NCI-H128 (cell line): ENCODE measurements around the gene ANKRD44.
"Not testable (repeated sequence)": the region's sequence is repeated elsewhere in the genome, so short reads cannot be mapped to it uniquely, and the experiment has no call there.

Experiments
- DNase-seq: peaks from one replicate; lab custom pipeline; 2025; ENCODE audit not compliant: unreplicated experiment; lab: John Stamatoyannopoulos, UW

The ANKRD44 gene

DNA sequence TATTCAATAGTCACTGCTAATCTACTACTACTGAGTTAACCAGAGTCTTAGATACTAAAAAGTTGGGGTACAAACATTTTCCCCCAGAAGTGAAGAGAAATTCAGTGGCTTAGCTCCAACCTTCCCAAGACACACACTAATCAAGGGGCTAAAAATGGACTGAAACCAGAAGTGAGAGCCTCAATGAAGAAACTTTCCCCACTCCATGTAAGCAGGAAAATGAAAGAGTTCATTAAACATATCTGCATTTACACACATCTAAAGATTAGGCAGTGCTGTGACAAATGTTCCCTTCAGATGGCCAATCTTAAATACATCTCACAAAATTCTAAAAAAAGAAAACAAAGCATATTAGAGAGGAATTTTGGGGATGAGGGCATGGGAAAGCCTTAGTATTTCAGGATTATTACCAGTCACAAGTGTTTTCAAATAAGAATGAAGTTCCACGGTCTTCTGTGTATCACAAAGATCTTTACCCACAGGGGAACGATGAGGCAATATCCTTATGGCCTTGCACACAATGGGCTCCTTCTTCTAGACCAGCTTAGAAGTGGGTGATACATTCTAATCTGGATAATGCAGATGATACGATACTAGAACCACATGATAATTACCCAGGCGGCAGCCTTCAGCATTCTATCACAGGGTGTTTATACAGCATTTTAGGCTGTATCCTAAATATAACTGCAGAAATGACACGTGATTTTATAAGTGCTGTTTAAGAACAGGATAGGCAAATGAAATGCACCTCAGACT, 17.1 kb downstream of the ANKRD44 start:
- DNase-seq, result no peak

DNA sequence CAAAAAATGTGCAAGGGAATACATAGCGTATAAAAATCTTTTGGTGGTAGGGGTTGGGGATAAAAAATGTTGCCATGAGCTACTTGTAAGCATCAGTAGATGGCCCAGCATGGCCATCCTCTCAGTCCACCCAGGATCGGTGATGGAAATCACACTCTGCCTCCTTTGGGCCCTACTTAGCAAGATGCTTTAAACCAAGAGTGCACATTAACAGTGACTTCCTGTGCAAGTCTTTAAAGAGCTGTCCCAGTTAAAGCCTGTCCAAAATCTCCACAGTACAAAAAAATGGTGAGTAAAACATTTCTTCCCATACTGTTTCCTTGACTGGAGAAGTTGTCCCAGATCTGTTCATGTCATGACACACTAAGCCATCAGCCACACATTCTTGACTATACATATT, 18.0 kb downstream of the ANKRD44 start:
- DNase-seq, result no peak

DNA sequence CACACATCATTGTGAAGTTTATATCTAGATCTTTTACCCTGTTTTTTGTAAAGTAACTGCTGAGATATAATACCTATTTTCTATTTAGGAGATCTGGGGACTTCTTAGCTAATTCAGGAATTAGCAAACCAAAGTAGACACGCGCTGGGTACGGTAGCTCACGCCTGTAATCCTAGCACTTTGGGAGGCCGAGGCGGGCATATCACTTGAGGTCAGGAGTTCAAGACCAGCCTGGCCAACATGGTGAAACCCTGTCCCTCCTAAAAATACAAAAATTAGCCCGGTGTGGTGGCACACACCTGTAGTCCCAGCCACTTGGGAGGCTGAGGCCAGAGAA, 23.0 kb downstream of the ANKRD44 start:
- not testable (repeated sequence) for DNase-seq

DNA sequence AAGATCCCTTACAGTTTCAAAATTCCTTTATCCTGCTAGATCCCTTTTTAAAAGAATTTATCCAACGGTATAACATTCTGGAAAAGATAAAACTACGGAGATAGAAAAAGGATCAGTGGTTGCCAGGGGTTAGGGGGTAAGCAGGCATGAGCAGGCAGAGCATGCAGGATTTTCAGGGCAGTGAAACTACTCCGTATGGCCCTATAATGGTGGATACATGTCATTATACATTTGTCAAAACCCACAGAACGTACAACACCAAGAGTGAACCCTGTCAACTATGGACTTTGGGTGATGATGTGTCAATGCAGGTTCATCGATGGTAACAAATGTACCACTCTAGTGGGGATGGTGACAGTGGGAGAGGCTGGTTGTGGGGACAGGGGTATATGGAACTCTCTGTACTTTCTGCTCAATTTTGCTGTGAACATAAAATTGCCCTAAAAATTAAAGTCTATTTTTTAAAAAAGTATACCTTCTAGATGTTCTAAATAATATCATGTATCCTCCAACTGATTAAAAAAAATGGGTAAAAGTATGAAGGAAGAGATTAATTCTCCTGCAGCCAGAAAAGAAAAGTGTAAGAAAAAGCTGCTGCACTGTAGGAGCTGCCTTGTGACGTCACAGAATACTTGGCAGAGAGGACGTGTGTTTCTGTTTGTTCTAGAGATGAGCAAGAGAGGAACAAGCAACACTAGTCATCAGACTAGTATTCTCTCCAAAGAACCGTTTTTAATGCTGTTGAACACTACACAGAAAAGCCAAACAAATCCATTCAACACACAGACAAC, 23.6 kb downstream of the ANKRD44 start:
- DNase-seq, result no peak

DNA sequence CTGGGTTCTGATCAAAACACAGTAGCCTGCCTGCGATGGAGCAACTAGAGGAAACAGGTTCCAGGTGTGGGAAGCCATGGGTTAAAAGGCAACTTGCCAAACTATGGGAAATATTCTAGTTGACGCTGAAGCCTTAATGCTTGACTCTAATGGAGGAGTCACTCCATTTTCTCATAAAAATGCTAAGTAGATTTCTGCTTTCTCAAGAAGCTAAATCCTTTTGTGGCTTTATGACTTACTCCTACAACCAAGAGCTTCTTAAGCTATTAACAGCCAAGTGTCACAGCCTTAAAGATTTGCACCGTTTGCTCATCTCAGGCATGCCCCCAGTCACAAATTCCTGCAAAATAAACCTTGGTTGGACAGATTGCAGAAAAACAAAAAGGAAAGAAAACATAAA, 25.2 kb downstream of the ANKRD44 start:
- DNase-seq, result no peak

DNA sequence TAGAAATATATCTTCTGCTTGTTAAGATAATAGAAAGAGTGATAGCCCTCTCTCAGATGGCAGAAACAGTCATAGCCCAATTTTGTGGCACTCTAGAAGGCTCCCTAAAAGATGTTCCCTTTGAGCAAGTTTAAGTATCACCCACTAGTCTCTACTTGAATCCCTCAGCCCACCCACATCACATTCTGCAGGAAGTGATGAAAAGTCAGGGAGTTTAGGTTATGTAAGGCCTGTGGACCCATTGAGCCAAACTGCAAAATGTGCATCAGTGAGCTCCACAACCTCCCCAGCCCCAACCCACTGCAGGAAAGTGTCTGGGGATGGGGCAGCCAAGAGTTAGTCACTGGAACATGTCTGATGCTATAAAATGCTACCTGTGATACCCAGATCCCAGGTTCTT, 25.6 kb downstream of the ANKRD44 start:
- no peak for DNase-seq

DNA sequence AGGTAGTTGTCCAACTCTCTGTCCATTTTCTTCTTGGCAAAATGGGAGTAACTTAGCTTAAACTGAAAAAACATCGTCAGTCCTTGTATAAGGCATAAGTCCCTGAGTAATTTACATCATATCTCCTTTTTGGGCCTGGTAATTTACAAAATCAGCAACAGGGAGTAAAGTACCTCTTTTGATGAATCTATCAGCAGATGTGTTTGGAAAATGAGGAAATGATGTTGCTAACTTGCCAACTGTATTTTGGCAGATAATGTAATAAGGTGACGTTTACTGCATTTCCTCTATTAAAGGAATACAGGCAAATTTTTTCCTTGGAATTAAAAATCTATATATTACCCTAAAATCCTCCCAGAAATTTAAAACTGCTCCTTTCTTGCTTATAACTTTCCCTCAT, 29.2 kb downstream of the ANKRD44 start:
- DNase-seq, result no peak

DNA sequence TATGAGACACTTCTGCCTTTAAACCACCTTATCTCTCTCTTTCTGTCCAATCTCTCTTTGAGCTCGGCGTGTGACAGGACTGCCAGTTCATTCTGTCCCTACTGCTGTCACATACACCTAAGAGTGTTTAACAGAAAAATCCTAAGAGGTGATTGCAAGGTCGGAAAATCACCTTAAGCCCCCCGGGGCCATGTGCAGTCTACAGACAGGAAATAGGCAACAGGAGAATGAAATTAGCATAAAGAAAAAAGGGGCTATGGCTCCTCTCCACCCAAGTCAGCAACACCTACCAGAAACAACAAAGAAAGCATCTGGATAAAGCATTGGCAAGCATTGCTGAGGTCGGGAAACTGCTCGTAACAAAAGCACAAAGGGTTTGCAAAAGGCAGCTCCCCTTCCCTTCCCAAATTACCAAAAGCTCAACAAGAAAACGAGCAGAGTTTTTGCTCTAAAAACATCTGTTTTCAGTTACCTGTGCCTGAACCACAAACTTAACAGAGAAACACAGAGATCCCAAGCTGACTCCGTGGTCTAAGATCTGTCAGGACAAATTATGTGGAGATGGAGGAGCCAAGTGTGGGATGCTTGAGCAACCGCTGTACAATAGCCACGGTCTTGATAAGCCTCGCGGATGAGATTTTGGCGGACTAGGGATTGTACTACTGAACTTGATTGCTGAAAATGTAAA, 30.4 kb downstream of the ANKRD44 start:
- no peak for DNase-seq

DNA sequence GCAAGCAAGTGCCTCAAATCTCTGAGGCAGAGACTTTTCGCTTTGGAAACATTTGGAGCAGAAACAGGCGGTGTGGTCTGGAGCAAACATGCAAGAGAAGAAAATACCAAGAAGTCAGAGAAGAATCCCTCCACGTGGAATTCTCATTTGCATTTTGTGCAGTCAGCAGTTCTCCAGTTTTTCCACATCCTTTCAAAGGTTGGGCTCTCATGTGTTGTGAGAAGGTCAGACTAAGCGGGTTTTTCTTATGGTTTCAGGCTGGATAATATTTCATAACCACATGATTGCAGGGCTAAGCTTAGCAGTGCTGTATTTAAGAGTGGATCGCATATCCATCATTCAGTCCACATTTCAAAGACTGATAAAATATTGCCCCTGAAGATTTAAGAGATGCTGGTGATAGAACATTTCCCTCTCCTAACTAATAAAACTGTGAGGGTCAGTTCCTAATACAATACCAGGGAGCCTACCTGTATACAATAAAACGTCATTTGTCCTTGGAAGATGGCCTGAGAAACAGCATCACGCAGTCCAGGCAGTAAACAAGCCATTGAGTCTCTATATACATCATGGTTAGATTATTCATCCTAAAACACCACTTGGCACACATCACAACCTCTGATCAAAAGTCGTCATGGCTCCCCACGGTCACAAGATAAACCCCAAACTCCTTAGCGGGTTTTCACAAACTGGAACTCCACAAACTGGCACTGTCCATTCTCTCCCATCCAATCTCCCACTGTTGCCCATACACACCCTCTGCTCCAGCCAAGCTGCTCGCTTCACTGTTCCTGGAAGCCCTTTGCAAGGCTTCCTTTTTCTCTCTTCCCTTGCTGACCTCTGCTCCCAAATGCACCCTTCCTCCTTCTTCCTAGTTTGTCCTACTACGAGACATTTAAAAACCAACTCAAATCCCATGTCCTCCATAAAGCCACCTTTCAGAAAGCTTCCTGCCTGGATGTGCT, 31.5 kb downstream of the ANKRD44 start:
- DNase-seq, result no peak

DNA sequence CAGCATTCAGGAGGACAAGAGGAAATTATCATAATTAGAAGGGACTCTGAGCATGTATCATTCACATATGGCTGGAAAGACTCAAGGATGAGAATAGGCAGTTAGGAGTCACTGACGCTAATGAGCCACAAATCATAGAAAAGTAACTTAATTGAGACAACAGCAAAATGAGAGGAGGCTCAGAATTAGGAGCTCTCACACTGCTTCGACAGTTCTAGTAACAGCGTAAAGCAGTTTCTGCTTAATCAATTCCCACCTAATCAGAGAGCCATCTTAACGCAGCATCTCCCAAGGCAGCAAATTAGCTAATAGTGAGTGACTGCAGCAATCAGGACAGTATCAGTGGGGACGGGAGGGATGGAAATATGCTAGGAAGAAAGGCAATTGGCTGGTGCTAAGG, 32.8 kb downstream of the ANKRD44 start:
- no peak for DNase-seq

DNA sequence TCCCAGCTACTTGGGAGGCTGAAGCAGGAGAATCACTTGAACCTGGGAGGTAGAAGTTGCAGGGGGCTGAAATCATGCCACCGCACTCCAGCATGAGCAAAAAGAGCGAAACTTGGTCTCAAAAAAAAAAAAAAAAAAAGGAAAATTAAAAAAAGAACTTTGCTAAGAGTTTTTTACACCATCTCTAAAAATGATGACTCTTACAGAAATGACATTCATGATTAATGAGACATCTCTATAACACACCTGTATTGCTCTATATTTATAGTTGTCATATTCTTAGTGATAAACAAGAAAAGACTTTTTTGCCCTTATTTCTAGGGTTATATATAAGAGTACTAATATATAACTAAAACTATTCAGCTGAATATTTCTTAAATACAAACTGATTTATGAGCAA, 34.4 kb downstream of the ANKRD44 start:
- no peak for DNase-seq

DNA sequence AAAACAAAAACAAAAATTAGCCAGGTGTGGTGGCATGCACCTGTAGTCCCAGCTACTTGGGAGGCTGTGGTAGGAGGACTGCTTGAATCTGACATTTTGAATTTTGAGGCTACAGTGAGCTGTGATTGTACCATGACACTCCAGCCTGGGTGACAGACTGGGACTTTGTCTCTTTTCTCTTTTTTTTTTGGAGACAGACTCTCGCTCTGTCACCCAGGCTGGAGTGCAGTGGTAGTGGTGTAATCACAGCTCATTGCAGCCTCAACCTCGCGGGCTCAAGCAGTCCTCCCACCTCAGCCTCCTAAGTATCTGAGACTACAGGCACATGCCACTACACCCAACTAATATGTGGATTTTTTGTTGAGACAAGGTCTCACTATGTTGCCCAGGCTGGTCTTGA, 35.6 kb downstream of the ANKRD44 start:
- DNase-seq, result no peak

DNA sequence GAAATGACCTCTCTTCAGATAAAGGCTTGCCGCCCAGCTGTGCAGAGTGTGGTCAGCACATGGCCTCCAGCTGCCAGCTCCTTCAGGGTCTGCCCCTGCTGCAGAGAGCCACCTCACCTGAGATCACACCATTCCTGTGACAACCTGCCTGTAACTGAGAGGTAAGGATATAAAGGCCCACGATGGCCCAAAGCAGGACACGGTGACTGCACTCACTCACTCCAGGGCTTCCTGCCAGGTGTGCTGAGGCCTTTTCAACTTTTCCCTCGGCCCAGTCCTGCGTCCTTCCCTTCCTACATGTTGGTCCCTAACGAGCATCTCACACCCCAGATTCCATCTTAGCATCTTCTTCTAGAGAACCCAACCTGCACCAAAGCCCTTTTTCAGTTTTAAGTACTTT, 36.2 kb downstream of the ANKRD44 start:
- DNase-seq, result no peak

DNA sequence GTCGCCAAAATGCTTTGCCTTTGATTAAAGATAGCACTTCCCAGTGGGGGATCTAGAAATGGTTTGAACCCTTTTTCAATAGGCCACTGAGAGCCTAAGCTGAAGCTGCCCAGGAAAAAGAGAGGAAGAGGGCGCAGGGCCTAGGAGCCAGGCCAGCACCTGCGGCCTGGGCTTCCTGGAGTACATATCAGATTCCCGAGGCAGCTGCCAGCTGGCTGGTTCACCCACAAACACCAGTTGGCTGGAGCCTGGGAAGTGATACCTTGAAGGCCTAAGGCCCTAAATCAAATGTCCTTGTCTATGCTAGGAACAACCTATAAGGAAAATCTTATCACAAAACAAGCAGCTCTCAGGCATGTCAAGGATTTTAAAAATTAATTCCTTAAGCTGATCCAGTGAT, 37.1 kb downstream of the ANKRD44 start:
- DNase-seq, result peak; percentile 21

DNA sequence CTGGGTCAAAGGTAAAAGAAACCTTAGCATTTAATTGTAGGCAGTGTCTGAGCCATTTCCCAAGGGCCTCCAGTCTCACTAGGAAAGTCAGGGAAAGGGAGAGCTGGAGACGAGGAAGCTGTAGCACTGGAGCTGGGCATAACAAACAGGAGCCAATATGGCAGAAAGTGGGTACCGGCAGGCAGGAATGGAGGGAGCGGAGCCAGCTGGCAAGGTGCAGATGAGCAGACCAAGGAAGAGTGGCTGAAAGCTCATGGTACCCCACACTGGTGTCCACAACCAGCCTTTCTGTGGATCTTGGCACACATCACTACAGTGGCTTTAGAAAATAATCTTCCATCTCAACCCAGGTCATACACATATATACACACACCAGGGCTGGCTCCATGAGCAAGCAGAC, 40.0 kb downstream of the ANKRD44 start:
- no peak for DNase-seq

DNA sequence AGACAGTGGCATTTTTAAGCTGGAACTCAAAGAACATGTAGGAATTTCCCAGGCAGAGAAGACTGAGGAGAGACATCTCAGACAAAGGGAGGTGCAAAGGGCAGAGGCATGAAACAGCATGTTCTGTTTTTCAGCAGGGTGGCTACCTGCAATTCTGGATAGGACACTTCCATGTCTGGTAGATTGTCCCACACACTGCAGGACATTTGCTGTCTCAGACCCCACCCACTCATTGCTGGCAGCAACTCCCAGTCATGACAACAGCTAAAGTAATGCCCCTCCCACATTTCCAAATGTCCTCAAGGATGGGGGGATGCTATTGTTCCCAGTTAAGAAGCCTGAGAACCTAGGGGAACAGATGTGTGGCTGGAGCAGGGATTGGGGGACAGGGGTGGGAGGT, 40.8 kb downstream of the ANKRD44 start:
- no peak for DNase-seq

DNA sequence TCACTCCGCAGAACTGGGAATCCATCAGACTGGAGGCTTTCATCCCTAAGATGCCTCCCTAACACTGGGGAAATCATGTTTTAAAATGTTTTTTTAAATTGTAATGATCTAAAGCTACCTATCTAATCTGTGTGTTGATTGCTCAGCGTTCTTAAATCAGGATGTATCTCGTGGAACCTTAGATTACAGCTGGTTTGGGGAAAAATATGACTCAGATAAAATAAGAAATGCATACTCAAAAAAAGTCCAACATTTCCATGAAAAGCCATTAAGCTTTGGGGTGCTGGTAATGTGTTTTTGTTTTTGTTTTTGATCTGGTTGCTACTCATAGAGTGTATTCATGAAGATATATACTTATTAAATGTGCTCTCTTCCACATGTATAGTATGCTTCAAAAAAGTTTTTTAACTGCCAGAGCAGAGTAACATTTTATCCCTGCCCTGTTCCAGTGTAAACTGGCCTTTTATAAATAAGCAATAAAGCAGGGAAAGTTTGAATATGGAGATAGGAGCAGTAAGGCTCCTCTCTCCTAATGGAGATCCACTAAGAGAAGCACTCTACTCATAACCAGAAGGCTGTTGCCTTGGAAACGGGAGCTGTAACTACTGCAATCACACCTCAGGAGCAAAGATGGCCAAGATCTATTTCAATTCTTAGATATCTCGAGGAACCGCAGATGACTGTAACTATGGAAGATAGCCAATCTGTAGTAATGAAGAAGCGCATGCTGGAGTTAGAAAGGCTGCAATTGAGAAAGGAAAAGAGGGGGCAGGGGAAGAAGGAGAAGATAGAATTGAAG, 41.6 kb downstream of the ANKRD44 start:
- no peak for DNase-seq

DNA sequence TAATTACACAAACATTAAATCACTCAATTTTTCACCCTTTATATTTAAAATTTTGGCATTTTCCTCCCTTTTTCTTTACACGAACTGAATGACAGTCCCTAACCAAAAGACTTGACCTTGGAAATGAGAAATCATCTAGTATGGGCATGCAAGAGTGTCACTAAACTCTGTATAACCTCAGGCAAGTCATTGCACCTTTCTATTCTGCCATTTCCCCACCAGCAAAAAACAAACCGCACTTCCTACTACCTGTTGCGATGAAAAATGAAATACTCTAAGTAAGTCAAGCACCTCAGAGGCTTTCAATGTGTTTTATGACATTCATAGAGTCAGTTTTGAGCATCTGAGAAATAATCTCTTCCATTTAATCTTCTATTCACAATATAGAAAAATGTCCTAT, 44.1 kb downstream of the ANKRD44 start:
- no peak for DNase-seq

DNA sequence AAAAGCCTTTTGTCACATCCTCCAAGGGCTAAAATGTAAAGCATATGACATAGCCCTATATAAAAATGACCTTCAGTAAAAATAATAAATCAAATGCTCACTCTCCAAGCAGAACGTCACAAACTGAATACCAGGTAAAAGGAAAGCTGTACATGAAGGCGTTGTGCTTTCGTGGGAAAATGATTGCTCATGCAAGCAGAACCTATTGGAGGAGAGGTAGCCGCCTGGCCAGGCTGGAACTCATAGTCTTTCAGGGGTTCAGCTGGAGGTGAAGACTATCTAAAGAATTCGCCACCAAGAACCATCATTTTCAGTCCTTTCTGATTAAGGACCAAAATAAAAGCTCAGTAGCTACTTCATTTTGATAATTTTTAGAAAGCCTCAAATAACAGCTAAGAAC, 44.7 kb downstream of the ANKRD44 start:
- no peak for DNase-seq

DNA sequence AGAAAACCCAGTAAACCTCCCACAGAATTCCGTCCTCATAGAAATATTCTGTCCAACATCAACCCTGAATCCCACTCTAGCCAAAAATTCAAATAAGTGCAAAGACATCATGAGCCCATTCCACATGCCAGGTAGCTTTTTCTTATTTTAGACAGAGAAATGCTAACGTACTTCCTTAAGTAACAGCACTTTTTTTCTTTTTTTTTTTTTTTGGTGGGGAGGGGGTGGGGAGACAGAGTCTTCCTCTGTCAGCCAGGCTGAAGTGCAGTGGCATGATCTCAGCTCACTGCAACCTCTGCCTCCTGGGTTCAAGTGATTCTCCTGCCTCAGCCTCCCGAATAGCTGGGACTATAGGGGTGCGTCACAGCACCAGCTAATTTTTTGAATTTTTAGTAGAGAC, 45.5 kb downstream of the ANKRD44 start:
- no peak for DNase-seq
